ENCODE measurements around the gene KLK12. TPM values are rescaled to one million over a fixed set of nuclear protein-coding genes. Genes with fewer than 3 reads are reported as not detected.

Gene KLK12
- total RNA-seq, 1 donor from 2014 or later, result not detected

DNA sequence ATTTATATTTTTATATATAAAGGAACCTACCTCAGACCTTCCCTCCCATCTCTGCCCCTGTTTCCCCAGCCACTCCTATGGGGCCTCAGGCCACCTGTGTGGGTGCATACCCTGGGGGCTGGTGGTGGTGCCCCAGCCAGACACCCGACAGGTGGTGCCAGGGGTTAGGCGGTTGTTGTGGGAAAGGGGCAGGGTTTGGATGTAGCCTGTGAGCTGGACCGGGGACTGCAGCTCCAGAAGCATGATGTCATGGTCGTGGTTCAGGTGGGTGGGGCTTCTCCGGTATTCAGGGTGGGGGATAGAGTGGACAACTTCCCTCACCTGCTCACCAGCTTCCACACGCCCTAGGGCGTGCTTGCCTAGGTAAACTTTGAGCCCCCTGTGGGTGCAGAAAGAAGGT, 24.9 kb upstream of the KLK12 start:
- H3K4me3 ChIP-seq (ENCODE audit: low read depth, low read length), result no peak overlapping the region
- no peak for DNase-seq (ENCODE audit: low read depth)
- TF ChIP-seq, protein P1, sequence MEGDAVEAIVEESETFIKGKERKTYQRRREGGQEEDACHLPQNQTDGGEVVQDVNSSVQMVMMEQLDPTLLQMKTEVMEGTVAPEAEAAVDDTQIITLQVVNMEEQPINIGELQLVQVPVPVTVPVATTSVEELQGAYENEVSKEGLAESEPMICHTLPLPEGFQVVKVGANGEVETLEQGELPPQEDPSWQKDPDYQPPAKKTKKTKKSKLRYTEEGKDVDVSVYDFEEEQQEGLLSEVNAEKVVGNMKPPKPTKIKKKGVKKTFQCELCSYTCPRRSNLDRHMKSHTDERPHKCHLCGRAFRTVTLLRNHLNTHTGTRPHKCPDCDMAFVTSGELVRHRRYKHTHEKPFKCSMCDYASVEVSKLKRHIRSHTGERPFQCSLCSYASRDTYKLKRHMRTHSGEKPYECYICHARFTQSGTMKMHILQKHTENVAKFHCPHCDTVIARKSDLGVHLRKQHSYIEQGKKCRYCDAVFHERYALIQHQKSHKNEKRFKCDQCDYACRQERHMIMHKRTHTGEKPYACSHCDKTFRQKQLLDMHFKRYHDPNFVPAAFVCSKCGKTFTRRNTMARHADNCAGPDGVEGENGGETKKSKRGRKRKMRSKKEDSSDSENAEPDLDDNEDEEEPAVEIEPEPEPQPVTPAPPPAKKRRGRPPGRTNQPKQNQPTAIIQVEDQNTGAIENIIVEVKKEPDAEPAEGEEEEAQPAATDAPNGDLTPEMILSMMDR (conservative IDR thresholded peaks at IDR 0.05; ENCODE audit: low read depth, low read length), result no peak

DNA sequence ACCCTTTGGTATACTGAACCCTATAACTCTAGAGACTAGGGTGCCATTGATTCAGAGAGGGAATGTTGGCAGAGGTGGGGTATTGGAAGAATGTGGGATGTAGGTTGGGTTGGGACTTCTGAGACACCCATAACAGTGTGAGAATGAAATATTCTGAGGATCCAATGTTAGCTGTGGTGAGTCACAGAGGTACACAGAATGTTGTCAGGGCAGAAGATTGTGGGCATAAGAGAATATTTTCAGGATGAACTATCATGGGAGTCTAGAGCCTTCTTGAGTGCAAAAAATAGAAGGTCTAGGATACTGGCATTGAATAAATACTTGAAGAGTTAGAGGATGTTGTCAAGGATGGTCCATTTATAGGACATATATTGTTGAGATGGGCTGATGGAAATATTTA, 21.1 kb upstream of the KLK12 start:
- no peak overlapping the region for H3K4me3 ChIP-seq (ENCODE audit: low read depth, low read length)
- no peak for DNase-seq (ENCODE audit: low read depth)
- TF ChIP-seq, protein P1 (conservative IDR thresholded peaks at IDR 0.05; ENCODE audit: low read depth, low read length), result no peak

DNA sequence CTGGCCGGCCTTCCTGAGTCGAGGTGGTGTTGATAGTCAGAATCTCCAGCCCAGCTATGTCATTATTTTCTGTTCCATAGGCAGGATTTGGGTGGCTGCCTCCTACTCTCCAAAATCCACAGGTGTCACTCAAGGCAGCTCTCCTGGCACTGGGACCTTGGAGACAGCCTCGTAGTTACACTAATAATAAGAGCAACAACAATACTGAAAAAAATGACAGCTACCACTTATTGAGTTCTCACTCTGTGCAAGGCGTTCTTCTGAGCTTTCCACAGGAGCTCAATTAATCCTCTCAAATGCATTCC, 12.2 kb upstream of the KLK12 start:
- no peak for DNase-seq (ENCODE audit: low read depth)
- TF ChIP-seq, protein P1 (conservative IDR thresholded peaks at IDR 0.05; ENCODE audit: low read depth, low read length), result no peak
- H3K4me3 ChIP-seq (ENCODE audit: low read depth, low read length), result no peak overlapping the region

GRCh38 chr19:51044327-51044726, 9.5 kb upstream of the KLK12 start:
- DNase-seq (ENCODE audit: low read depth), result no peak
- TF ChIP-seq, protein P1 (conservative IDR thresholded peaks at IDR 0.05; ENCODE audit: low read depth, low read length), result no peak
- no peak overlapping the region for H3K4me3 ChIP-seq (ENCODE audit: low read depth, low read length)

DNA sequence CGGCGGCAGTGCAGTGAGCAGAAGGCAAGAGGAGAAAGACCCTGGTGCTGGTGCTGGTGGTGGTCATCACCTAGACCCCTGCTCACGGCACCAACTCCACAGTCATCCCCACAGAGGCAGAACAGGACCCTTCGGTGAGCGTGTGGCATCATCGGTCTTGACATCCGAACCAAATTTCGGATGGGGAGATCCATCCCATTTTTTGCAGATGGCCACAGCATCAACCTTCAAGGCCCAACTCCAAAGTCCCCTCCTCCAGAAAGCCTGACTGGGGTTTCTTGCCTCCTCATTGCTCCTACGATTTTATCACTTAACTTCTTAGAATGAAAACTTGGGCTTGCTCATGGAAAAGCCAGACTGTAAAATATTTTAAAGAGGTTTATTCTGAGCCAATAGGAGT, 8.7 kb upstream of the KLK12 start:
- no peak for DNase-seq (ENCODE audit: low read depth)
- no peak overlapping the region for H3K4me3 ChIP-seq (ENCODE audit: low read depth, low read length)
- TF ChIP-seq, protein P1 (conservative IDR thresholded peaks at IDR 0.05; ENCODE audit: low read depth, low read length), result no peak

DNA sequence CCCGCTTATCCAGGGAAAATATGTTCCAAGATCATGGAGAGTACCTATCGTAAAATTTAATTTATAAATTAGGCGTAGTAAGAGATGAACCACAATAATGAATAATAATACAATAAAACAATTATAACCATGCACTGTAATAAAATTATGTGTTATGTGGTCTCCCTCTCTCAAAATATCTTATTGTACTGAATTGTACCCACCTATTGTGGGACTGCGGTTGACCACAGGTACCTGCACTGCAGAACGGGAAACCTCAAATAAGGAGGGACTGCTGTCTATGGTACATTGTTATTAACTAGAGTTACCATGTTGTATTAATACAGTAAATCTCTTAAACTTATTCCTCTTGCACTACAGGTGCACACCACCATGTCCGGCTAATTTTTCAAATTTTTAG, 5.3 kb upstream of the KLK12 start:
- TF ChIP-seq, protein P1 (conservative IDR thresholded peaks at IDR 0.05; ENCODE audit: low read depth, low read length), result no peak
- DNase-seq (ENCODE audit: low read depth), result no peak
- no peak overlapping the region for H3K4me3 ChIP-seq (ENCODE audit: low read depth, low read length)

- TF ChIP-seq, protein P1 (conservative IDR thresholded peaks at IDR 0.05; ENCODE audit: low read depth, low read length), result no peak
- no peak overlapping the region for H3K4me3 ChIP-seq (ENCODE audit: low read depth, low read length)
- DNase-seq (ENCODE audit: low read depth), result no peak
Observed at GRCh38 chr19:51036519-51036918, 1.7 kb upstream of the KLK12 start.

Measured in epithelial cell of proximal tubule (primary cell).